Fibroblast of lung (primary cell): ENCODE data around the gene CPB1.

Source experiments
- EZH2 ChIP-seq: IDR thresholded peaks from 2 replicates; pipeline ENCODE4 v1.5.1; 2012; ENCODE audit warnings: low read length, control low read depth, mild to moderate bottlenecking; ENCODE audit errors: missing control alignments
- TF ChIP-seq, protein P1 (sequence below), 2 donors: IDR thresholded peaks in 1 of 2; conservative IDR thresholded peaks in 1 of 2; 1 replicate in 1 of 2; 2 replicates in 1 of 2; pipeline ENCODE4 v1.5.1; 2011 to 2012; ENCODE audit warnings: low read length in 2 of 2, control low read depth in 1 of 2, inconsistent platforms in 1 of 2, low read depth in 1 of 2, mild to moderate bottlenecking in 1 of 2

DNA sequence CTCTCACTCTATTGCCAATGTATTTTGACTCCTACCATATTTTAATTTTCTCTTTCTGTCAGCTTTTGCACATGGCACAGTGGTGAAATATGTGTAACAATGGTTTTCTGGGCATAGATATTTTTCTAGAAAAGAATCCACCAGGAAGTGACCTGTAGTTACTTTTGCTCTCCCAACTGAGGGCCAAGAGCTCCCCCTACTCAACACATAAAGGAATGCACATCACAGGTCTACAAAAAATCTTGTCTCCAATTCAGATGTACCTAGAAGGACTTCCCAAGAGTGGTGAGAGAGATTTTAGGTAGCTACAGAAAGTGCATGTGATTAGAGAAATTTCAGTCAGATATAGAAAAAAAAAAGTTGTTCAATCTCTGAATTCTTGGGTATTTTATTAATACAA is 53.1 kb downstream of the CPB1 start:
- TF ChIP-seq, protein P1, sequence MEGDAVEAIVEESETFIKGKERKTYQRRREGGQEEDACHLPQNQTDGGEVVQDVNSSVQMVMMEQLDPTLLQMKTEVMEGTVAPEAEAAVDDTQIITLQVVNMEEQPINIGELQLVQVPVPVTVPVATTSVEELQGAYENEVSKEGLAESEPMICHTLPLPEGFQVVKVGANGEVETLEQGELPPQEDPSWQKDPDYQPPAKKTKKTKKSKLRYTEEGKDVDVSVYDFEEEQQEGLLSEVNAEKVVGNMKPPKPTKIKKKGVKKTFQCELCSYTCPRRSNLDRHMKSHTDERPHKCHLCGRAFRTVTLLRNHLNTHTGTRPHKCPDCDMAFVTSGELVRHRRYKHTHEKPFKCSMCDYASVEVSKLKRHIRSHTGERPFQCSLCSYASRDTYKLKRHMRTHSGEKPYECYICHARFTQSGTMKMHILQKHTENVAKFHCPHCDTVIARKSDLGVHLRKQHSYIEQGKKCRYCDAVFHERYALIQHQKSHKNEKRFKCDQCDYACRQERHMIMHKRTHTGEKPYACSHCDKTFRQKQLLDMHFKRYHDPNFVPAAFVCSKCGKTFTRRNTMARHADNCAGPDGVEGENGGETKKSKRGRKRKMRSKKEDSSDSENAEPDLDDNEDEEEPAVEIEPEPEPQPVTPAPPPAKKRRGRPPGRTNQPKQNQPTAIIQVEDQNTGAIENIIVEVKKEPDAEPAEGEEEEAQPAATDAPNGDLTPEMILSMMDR (conservative IDR thresholded peaks at IDR 0.05 in 1 of 2, IDR thresholded peaks at IDR 0.05 in 1 of 2; ENCODE audit: low read depth in 1 of 2, low read length in 2 of 2): no peak
- TF ChIP-seq EZH2: no peak
